SK-N-SH (cell line): Measurements from ENCODE around the gene MNT. TPM values are rescaled to one million over a fixed set of nuclear protein-coding genes. Genes with fewer than 3 reads are reported as not detected.

ENCODE experiments used
- CTCF ChIA-PET: fragments of 300-600, 350-600 bp; formaldehyde crosslinking; extraction: SDS; loops from one replicate; lab custom pipeline; 2021; lab: Yijun Ruan, JAX
- POLR2A ChIA-PET: fragments of 350-600 bp; sonication (Branson Sonifier 250); formaldehyde crosslinking; extraction: SDS; loops from one replicate; lab custom pipeline; 2020; ENCODE audit warnings: antibody characterized with exemption, inconsistent platforms; lab: Yijun Ruan, JAX
- DNase-seq: peaks from one replicate; pipeline ENCODE4 v3.0.0; 2012
- H2AFZ ChIP-seq: fragments of 200-600 bp; sonication (generic); 2 replicates; pipeline ENCODE4 v1.8.1; 2016; ENCODE audit warnings: antibody characterized with exemption, mild to moderate bottlenecking, low read depth
- H3F3A ChIP-seq: fragments of 200-600 bp; sonication (generic); replicated peaks from 2 replicates; pipeline ENCODE3; 2016; ENCODE audit warnings: antibody characterized with exemption, mild to moderate bottlenecking; ENCODE audit not compliant: insufficient read depth
- H3K27ac ChIP-seq, 2 experiments: fragments of 200-500 bp in 1 of 2; fragments of 200-600 bp in 1 of 2; sonication (Bioruptor generic) in 1 of 2; sonication (generic), shearing (Covaris generic) in 1 of 2; 2 replicates each; pipeline versions ENCODE4 v1.5.1 to v1.6.1; 2014 to 2016; ENCODE audit warnings: low read depth in 2 of 2, inconsistent platforms in 1 of 2, low read length in 1 of 2, mild to moderate bottlenecking in 1 of 2, mixed read lengths in 1 of 2
- H3K27me3 ChIP-seq: fragments of 200-600 bp; sonication (generic), shearing (Covaris generic); 2 replicates; pipeline ENCODE4 v1.6.1; 2016; ENCODE audit warnings: mixed run types; ENCODE audit not compliant: insufficient read depth
- H3K36me3 ChIP-seq, 2 experiments: fragments of 200-500 bp in 1 of 2; fragments of 200-600 bp in 1 of 2; sonication (Bioruptor generic) in 1 of 2; sonication (generic) in 1 of 2; replicated peaks in 1 of 2; 2 replicates each; pipeline versions ENCODE3 to v1.5.1; 2014 to 2016; ENCODE audit warnings: low read length in 1 of 2, mild to moderate bottlenecking in 1 of 2; ENCODE audit not compliant: insufficient read depth in 2 of 2, control insufficient read depth in 1 of 2
- H3K4me1 ChIP-seq, 2 experiments: fragments of 200-500 bp in 1 of 2; fragments of 200-600 bp in 1 of 2; sonication (Bioruptor generic) in 1 of 2; sonication (generic), shearing (Covaris generic) in 1 of 2; 2 replicates each; pipeline versions ENCODE4 v1.5.1 to v1.6.1; 2014 to 2016; ENCODE audit warnings: low read depth in 1 of 2, low read length in 1 of 2, mixed run types in 1 of 2; ENCODE audit not compliant: insufficient read depth in 2 of 2, control insufficient read depth in 1 of 2
- H3K4me2 ChIP-seq: fragments of 200-600 bp; sonication (generic), shearing (Covaris generic); 2 replicates; pipeline ENCODE4 v1.6.1; 2017; ENCODE audit warnings: mixed run types
- H3K4me3 ChIP-seq, 2 experiments: fragments of 200-500 bp in 1 of 2; fragments of 200-600 bp in 1 of 2; sonication (Bioruptor generic) in 1 of 2; sonication (generic), shearing (Covaris generic) in 1 of 2; 2 replicates each; pipeline versions ENCODE4 v1.5.1 to v1.8.1; 2014 to 2016; ENCODE audit warnings: low read depth in 2 of 2, inconsistent platforms in 1 of 2, low read length in 1 of 2, mild to moderate bottlenecking in 1 of 2, mixed read lengths in 1 of 2, moderate library complexity in 1 of 2
- H3K79me2 ChIP-seq: fragments of 200-600 bp; sonication (generic); 2 replicates; pipeline ENCODE4 v1.8.1; 2017; ENCODE audit warnings: mild to moderate bottlenecking; ENCODE audit not compliant: insufficient read depth
- H3K9ac ChIP-seq: fragments of 200-600 bp; sonication (generic); 2 replicates; pipeline ENCODE4 v1.6.1; 2017; ENCODE audit warnings: mixed run types
- H3K9me2 ChIP-seq: fragments of 200-600 bp; sonication (generic); 2 replicates; pipeline ENCODE4 v1.6.1; 2017; ENCODE audit warnings: mixed run types
- H3K9me3 ChIP-seq: fragments of 200-600 bp; sonication (generic); 2 replicates; pipeline ENCODE4 v1.6.1; 2017; ENCODE audit warnings: mixed run types, mild to moderate bottlenecking, moderate library complexity
- H4K20me1 ChIP-seq: fragments of 200-600 bp; sonication (generic); 2 replicates; pipeline ENCODE4 v1.6.1; 2017; ENCODE audit warnings: mild to moderate bottlenecking, mixed run types; ENCODE audit not compliant: insufficient read depth
- CHD2 ChIP-seq: fragments of 150-350 bp; IDR thresholded peaks from 2 replicates; pipeline ENCODE4 v1.6.1; 2018; ENCODE audit warnings: low read length; ENCODE audit not compliant: partially characterized antibody
- EZH2phosphoT487 ChIP-seq: fragments of 200-600 bp; sonication (generic); IDR thresholded peaks from 2 replicates; pipeline ENCODE4 v1.6.1; 2017; ENCODE audit warnings: low read depth, mixed run types, mild to moderate bottlenecking, antibody characterized with exemption, moderate library complexity, borderline replicate concordance
- FOXJ3 ChIP-seq: sonication (generic); formaldehyde crosslinking; IDR thresholded peaks from 2 replicates; pipeline ENCODE4 v1.5.1; 2020; ENCODE audit warnings: mild to moderate bottlenecking, missing genetic modification reagents
- FOXM1 ChIP-seq: IDR thresholded peaks from 2 replicates; pipeline ENCODE4 v1.4.0; 2012; ENCODE audit warnings: low read depth, mild to moderate bottlenecking
- GATA2 ChIP-seq: sonication (generic); formaldehyde crosslinking; IDR thresholded peaks from 2 replicates; pipeline ENCODE4 v1.5.0; 2020; ENCODE audit warnings: mild to moderate bottlenecking, missing genetic modification reagents
- MEF2A ChIP-seq: IDR thresholded peaks from 2 replicates; pipeline ENCODE4 v1.4.0; 2012; ENCODE audit warnings: low read depth, borderline replicate concordance
- MXI1 ChIP-seq: IDR thresholded peaks from 2 replicates; pipeline ENCODE4 v1.6.1; 2012; ENCODE audit warnings: mild to moderate bottlenecking, low read depth, low read length, improper control_type of control experiment
- NFIC ChIP-seq: IDR thresholded peaks from 2 replicates; pipeline ENCODE4 v1.4.0; 2012; ENCODE audit warnings: borderline replicate concordance
- RAD21 ChIP-seq: IDR thresholded peaks from 2 replicates; pipeline ENCODE4 v1.6.1; 2012; ENCODE audit warnings: mild to moderate bottlenecking, low read length
- RXRA ChIP-seq: IDR thresholded peaks from 2 replicates; pipeline ENCODE4 v1.4.0; 2012; ENCODE audit warnings: low read depth, mild to moderate bottlenecking, borderline replicate concordance
- SIN3A ChIP-seq: IDR thresholded peaks from 2 replicates; pipeline ENCODE4 v1.6.1; 2012; ENCODE audit warnings: low read depth, mild to moderate bottlenecking, low read length, moderate library complexity, borderline replicate concordance
- TEAD4 ChIP-seq: IDR thresholded peaks from 2 replicates; pipeline ENCODE4 v1.4.0; 2012; ENCODE audit warnings: mild to moderate bottlenecking, borderline replicate concordance; ENCODE audit not compliant: insufficient read depth
- YY1 ChIP-seq: IDR thresholded peaks from 2 replicates; pipeline ENCODE4 v1.4.0; 2012; ENCODE audit warnings: low read depth, mild to moderate bottlenecking
- WGBS: methylation state at CpG from one replicate; pipeline ENCODE4 v1.1.6; 2017; ENCODE audit warnings: low lambda C conversion rate; 5-methylcytosine and 5-hydroxymethylcytosine counted together
- polyA plus RNA-seq, 3 experiments: library from polyadenylated mRNA; depleted of rRNA; stranded (reverse); fragments of >200 nt; gene quantifications; 2 replicates each; pipeline ENCODE4 v1.2.3, GENCODE V29; 2012
- TF ChIP-seq, protein P1 (sequence below): IDR thresholded peaks from 2 replicates; pipeline ENCODE4; 2012
- TF ChIP-seq, protein P2 (sequence below): IDR thresholded peaks from 2 replicates; pipeline ENCODE4 v1.6.1; 2012; ENCODE audit warnings: mild to moderate bottlenecking, low read depth, low read length, moderate library complexity

MNT gene
- polyA plus RNA-seq, 1 of the 3 experiments (the other 2 are of a cell fraction): 7.1 TPM

DNA sequence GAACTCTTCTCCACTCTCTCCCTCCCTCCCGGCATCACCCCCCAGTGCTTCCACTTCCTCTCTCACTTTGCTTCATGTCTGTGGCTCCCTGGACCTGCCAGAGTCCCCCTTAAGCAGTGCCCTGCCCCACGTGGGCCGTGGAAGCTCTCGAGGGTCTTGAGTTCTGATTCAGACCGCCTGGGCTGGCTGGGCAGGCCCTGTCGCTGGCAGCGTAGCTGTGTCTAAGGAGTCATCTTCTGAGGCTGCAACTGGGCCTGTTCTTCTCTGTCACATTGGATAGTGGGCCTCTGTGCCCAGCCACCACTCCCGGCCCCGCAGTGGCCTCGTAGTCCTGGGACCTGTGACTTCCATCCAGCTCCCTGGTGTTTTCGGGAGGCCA lies 30.7 kb downstream of the MNT start:
- H3F3A ChIP-seq: no peaks in the 10 kb centered on the region
- H3K36me3 ChIP-seq: peaks cover 0 to 73% of the 10 kb centered on the region in 2 experiments
- H3K9me2 ChIP-seq: no peaks in the 10 kb centered on the region
- H3K79me2 ChIP-seq: no peaks in the 10 kb centered on the region
- H3K27ac ChIP-seq: no peak overlapping the region
- ChIA-PET CTCF (interaction anchor here (1.0 to 26.4 kb wide), 6 partner anchors 8 to 315 kb away, joined by 3 to 654 read pairs (median 31); partner anchors contain the start of genes HIC1 and MNT), POLR2A (interaction anchor here (1.1 kb wide), 1 partner anchor 10 kb away, joined by 3 read pairs; no protein-coding TSS in a partner anchor)
- H3K4me1 ChIP-seq: no peaks in the 10 kb centered on the region; a peak in 1 of 4 replicates
- H3K4me2 ChIP-seq: no peak overlapping the region
- no peak overlapping the region for H3K4me3 ChIP-seq
- no peaks in the 10 kb centered on the region for H3K27me3 ChIP-seq
- H4K20me1 ChIP-seq: no peaks in the 10 kb centered on the region
- H3K9ac ChIP-seq: no peak overlapping the region
- 96% methylated on average over 11 of the region's 11 CpGs for WGBS
- H2AFZ ChIP-seq: no peak overlapping the region
- no peak for DNase-seq
- H3K9me3 ChIP-seq: no peaks in the 10 kb centered on the region
- TF ChIP-seq RXRA: no peak
- TF ChIP-seq, protein P1, sequence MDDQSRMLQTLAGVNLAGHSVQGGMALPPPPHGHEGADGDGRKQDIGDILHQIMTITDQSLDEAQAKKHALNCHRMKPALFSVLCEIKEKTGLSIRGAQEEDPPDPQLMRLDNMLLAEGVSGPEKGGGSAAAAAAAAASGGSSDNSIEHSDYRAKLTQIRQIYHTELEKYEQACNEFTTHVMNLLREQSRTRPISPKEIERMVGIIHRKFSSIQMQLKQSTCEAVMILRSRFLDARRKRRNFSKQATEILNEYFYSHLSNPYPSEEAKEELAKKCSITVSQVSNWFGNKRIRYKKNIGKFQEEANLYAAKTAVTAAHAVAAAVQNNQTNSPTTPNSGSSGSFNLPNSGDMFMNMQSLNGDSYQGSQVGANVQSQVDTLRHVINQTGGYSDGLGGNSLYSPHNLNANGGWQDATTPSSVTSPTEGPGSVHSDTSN: no peak
- no peak for TF ChIP-seq NFIC
- TF ChIP-seq CHD2: no peak
- TF ChIP-seq, all 33 proteins: peak for 0

DNA sequence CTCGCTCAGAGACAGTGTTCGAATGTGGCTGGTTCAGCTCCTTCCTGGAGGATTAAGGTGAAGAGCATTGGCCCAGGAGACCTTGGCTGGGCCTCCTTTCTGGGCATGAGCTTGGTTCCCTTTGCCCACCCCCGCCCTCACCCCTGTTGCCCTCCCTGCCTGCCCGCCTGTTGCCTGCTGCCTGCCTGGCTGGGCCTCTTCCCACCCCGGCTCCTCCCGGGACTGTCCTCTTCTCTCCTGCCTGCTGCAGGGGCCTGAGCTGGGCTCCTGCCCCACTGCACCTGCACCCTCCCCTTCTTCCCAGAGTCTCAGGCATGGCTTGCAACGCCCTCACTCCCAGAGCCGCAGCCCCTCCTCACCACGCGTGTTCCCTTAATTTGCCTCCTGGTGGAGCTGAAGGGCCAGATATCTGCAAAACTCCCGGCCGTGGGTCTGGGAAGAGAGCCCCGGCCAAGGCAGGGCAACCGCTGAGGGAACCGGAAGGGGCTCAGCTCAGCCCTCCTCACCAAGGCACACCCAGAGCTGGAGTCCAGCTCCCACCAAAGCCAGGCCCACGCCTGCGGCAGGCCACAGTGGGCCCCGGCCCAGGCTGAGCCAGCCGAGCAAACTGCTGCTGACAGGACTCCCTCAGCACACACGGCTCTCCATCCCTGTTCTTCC lies 31.2 kb downstream of the MNT start:
- CTCF ChIA-PET: interaction anchor here (1.0 to 26.4 kb wide), 6 partner anchors 8 to 314 kb away, joined by 3 to 654 read pairs (median 31); partner anchors contain the start of genes HIC1 and MNT
- Histone ChIP-seq H3K27me3 (no peaks in the 10 kb centered on the region), H3K36me3 (peaks cover 0 to 73% of the 10 kb centered on the region in 2 experiments), H3K9me2 (no peaks in the 10 kb centered on the region), H3F3A (no peaks in the 10 kb centered on the region), H3K9me3 (no peaks in the 10 kb centered on the region), H3K9ac (no peak overlapping the region), H3K4me2 (no peak overlapping the region), H3K4me3 (no peak overlapping the region; a peak in 1 of 4 replicates), H4K20me1 (no peaks in the 10 kb centered on the region), H3K79me2 (no peaks in the 10 kb centered on the region), H2AFZ (no peak overlapping the region), H3K4me1 (no peaks in the 10 kb centered on the region; a peak in 1 of 4 replicates), H3K27ac (no peak overlapping the region)
- WGBS: 93% methylated on average over 18 of the region's 20 CpGs
- TF ChIP-seq MEF2A (no peak), RAD21 (peak; percentile 18; the same call in 1 of the 2 replicates)
- POLR2A ChIA-PET: interaction anchor here (1.1 kb wide), 1 partner anchor 11 kb away, joined by 3 read pairs; no protein-coding TSS in a partner anchor
- peak; percentile 64 for DNase-seq

DNA sequence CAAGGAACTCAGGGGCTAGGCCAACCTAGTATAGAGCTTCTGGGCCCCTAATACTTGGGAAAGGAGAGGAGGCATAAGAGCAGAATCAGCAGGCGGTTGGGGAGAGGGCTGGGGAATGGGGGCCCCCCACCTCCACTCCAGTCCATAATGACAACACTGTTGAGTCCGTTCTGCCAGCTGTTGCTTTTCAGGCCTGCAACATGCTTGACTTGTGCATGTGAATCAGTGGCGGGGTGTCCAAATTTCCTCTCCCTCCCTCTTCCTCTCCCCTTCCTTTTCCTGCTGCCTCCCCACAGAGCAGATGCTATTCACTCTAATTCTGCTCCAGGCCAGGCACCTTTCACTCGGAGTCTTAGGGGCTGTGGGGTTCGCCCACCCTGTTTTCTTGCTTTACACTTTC lies 31.8 kb downstream of the MNT start:
- CTCF ChIA-PET: interaction anchor here (1.1 to 26.4 kb wide), 5 partner anchors 9 to 65 kb away, joined by 3 to 654 read pairs (median 59); partner anchors contain the start of gene MNT
- DNase-seq: no peak
- no peaks in the 10 kb centered on the region for H3K79me2 ChIP-seq
- POLR2A ChIA-PET: interaction anchor here (0.7 kb wide), 1 partner anchor 36 kb away, joined by 3 read pairs; no protein-coding TSS in a partner anchor
- TF ChIP-seq SIN3A (no peak), YY1 (no peak), GATA2 (CRISPR knock-in tag) (no peak), TEAD4 (no peak), EZH2phosphoT487 (no peak), FOXJ3 (CRISPR knock-in tag) (no peak), FOXM1 (no peak), NFIC (no peak), MXI1 (no peak), MEF2A (no peak)
- TF ChIP-seq, protein P2, sequence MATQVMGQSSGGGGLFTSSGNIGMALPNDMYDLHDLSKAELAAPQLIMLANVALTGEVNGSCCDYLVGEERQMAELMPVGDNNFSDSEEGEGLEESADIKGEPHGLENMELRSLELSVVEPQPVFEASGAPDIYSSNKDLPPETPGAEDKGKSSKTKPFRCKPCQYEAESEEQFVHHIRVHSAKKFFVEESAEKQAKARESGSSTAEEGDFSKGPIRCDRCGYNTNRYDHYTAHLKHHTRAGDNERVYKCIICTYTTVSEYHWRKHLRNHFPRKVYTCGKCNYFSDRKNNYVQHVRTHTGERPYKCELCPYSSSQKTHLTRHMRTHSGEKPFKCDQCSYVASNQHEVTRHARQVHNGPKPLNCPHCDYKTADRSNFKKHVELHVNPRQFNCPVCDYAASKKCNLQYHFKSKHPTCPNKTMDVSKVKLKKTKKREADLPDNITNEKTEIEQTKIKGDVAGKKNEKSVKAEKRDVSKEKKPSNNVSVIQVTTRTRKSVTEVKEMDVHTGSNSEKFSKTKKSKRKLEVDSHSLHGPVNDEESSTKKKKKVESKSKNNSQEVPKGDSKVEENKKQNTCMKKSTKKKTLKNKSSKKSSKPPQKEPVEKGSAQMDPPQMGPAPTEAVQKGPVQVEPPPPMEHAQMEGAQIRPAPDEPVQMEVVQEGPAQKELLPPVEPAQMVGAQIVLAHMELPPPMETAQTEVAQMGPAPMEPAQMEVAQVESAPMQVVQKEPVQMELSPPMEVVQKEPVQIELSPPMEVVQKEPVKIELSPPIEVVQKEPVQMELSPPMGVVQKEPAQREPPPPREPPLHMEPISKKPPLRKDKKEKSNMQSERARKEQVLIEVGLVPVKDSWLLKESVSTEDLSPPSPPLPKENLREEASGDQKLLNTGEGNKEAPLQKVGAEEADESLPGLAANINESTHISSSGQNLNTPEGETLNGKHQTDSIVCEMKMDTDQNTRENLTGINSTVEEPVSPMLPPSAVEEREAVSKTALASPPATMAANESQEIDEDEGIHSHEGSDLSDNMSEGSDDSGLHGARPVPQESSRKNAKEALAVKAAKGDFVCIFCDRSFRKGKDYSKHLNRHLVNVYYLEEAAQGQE: no peak
- no peak overlapping the region for H3K4me2 ChIP-seq
- no peak overlapping the region; a peak in 1 of 4 replicates for H3K27ac ChIP-seq
- no peak overlapping the region for H3K4me3 ChIP-seq
- H3K9ac ChIP-seq: no peak overlapping the region
- H3K27me3 ChIP-seq: no peaks in the 10 kb centered on the region
- no peaks in the 10 kb centered on the region for H3K9me2 ChIP-seq
- no peaks in the 10 kb centered on the region; a peak in 1 of 4 replicates for H3K4me1 ChIP-seq
- H3F3A ChIP-seq: no peaks in the 10 kb centered on the region
- H3K36me3 ChIP-seq: peaks cover 0 to 76% of the 10 kb centered on the region in 2 experiments
- H3K9me3 ChIP-seq: no peaks in the 10 kb centered on the region
- H4K20me1 ChIP-seq: no peaks in the 10 kb centered on the region
- no peak overlapping the region for H2AFZ ChIP-seq
- WGBS: 88% methylated on average over 4 of the region's 5 CpGs
